GM23248 (cell line): ENCODE results near the gene WNK2.

Experiments
- EZH2 ChIP-seq: fragments of 200-600 bp; sonication (generic); IDR thresholded peaks from 2 replicates; pipeline ENCODE4 v1.6.1; 2018; ENCODE audit warnings: antibody characterized with exemption, mild to moderate bottlenecking; ENCODE audit not compliant: insufficient read depth, poor library complexity, severe bottlenecking
- EZH2phosphoT487 ChIP-seq: fragments of 200-600 bp; sonication (generic); IDR thresholded peaks from 2 replicates; pipeline ENCODE4 v1.6.1; 2018; ENCODE audit warnings: antibody characterized with exemption, moderate library complexity, mild to moderate bottlenecking, low read depth; ENCODE audit not compliant: insufficient read depth

DNA sequence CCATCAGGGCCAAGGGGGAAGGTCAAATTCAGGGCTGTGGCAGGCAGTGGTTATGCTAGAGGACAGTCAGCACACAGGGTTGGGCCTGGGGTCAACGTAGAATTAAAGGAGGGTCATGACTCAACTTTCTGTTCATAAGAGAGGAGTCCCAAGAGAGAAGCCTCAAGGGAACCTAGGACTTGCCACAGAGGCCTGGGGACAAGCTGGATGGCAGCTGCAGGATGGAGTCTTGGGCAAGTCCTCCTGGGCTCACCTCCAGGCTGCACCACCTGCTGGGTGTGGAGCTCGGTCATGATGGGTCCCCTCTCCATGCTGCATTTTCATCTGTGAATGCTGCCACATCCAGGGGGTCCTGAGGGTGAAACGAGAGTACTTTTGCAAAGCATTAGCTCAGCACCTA lies 9.0 kb upstream of the WNK2 start:
- TF ChIP-seq EZH2 = no peak
- no peak for TF ChIP-seq EZH2phosphoT487
